ENCODE measurements around the gene PEX7.
"Not testable (repeated sequence)": the region's sequence is repeated elsewhere in the genome, so short reads cannot be mapped to it uniquely, and the experiment has no call there.

The PEX7 gene

GRCh38 chr6:136890194-136890839 lies 67.9 kb downstream of the PEX7 start:
- DNase-seq, result no peak
- H3K27ac ChIP-seq (ENCODE audit: insufficient read depth, low read length, poor library complexity, severe bottlenecking), result no peak overlapping the region
- no peak overlapping the region for H3K4me3 ChIP-seq (ENCODE audit: insufficient read depth, low read depth, low read length, poor library complexity, severe bottlenecking)
- no peaks in the 10 kb centered on the region for H3K4me1 ChIP-seq (ENCODE audit: control insufficient read depth, insufficient read depth, low read length, poor library complexity, severe bottlenecking)
- H3K27me3 ChIP-seq (replicated peaks; ENCODE audit: control insufficient read depth, insufficient read depth, low read length, poor library complexity, severe bottlenecking), result no peaks in the 10 kb centered on the region
- H3K36me3 ChIP-seq (ENCODE audit: control insufficient read depth, insufficient read depth, low read length), result no peaks in the 10 kb centered on the region
- H3K9me3 ChIP-seq (ENCODE audit: control insufficient read depth, low read length), result no peaks in the 10 kb centered on the region

GRCh38 chr6:136890986-136891385 lies 68.6 kb downstream of the PEX7 start:
- no peaks in the 10 kb centered on the region for H3K36me3 ChIP-seq (ENCODE audit: control insufficient read depth, insufficient read depth, low read length)
- no peak for DNase-seq
- no peaks in the 10 kb centered on the region for H3K4me1 ChIP-seq (ENCODE audit: control insufficient read depth, insufficient read depth, low read length, poor library complexity, severe bottlenecking)

GRCh38 chr6:136893187-136893586 lies 70.8 kb downstream of the PEX7 start:
- H3K4me1 ChIP-seq (ENCODE audit: control insufficient read depth, insufficient read depth, low read length, poor library complexity, severe bottlenecking), result no peaks in the 10 kb centered on the region
- H3K4me3 ChIP-seq (ENCODE audit: insufficient read depth, low read depth, low read length, poor library complexity, severe bottlenecking), result no peak overlapping the region
- no peak for DNase-seq
- H3K36me3 ChIP-seq (ENCODE audit: control insufficient read depth, insufficient read depth, low read length), result no peaks in the 10 kb centered on the region
- no peaks in the 10 kb centered on the region for H3K9me3 ChIP-seq (ENCODE audit: control insufficient read depth, low read length)
- no peak overlapping the region for H3K27ac ChIP-seq (ENCODE audit: insufficient read depth, low read length, poor library complexity, severe bottlenecking)
- no peaks in the 10 kb centered on the region for H3K27me3 ChIP-seq (replicated peaks; ENCODE audit: control insufficient read depth, insufficient read depth, low read length, poor library complexity, severe bottlenecking)

More at GRCh38 chr6:136890986-136891385, 68.6 kb downstream of the PEX7 start:
- Histone ChIP-seq H3K27ac (ENCODE audit: insufficient read depth, low read length, poor library complexity, severe bottlenecking) (no peak overlapping the region), H3K27me3 (replicated peaks; ENCODE audit: control insufficient read depth, insufficient read depth, low read length, poor library complexity, severe bottlenecking) (no peaks in the 10 kb centered on the region), H3K4me3 (ENCODE audit: insufficient read depth, low read depth, low read length, poor library complexity, severe bottlenecking) (no peak overlapping the region), H3K9me3 (ENCODE audit: control insufficient read depth, low read length) (no peaks in the 10 kb centered on the region)

- H3K9me3 ChIP-seq (ENCODE audit: control insufficient read depth, low read length), result no peaks in the 10 kb centered on the region
- no peak overlapping the region for H3K4me3 ChIP-seq (ENCODE audit: insufficient read depth, low read depth, low read length, poor library complexity, severe bottlenecking)
- no peaks in the 10 kb centered on the region for H3K4me1 ChIP-seq (ENCODE audit: control insufficient read depth, insufficient read depth, low read length, poor library complexity, severe bottlenecking)
- no peak overlapping the region for H3K27ac ChIP-seq (ENCODE audit: insufficient read depth, low read length, poor library complexity, severe bottlenecking)
- peaks cover 15% of the 10 kb centered on the region for H3K36me3 ChIP-seq (ENCODE audit: control insufficient read depth, insufficient read depth, low read length)
- H3K27me3 ChIP-seq (replicated peaks; ENCODE audit: control insufficient read depth, insufficient read depth, low read length, poor library complexity, severe bottlenecking), result no peaks in the 10 kb centered on the region
- no peak for DNase-seq
Observed at GRCh38 chr6:136895901-136896300, 73.5 kb downstream of the PEX7 start.

- Histone ChIP-seq H3K36me3 (ENCODE audit: control insufficient read depth, insufficient read depth, low read length) (peaks cover 15% of the 10 kb centered on the region), H3K4me3 (ENCODE audit: insufficient read depth, low read depth, low read length, poor library complexity, severe bottlenecking) (no peak overlapping the region), H3K4me1 (ENCODE audit: control insufficient read depth, insufficient read depth, low read length, poor library complexity, severe bottlenecking) (no peaks in the 10 kb centered on the region), H3K27me3 (replicated peaks; ENCODE audit: control insufficient read depth, insufficient read depth, low read length, poor library complexity, severe bottlenecking) (no peaks in the 10 kb centered on the region), H3K9me3 (ENCODE audit: control insufficient read depth, low read length) (no peaks in the 10 kb centered on the region), H3K27ac (ENCODE audit: insufficient read depth, low read length, poor library complexity, severe bottlenecking) (no peak overlapping the region)
- no peak for DNase-seq
Observed at GRCh38 chr6:136897071-136897470, 74.7 kb downstream of the PEX7 start.

GRCh38 chr6:136901212-136901784 lies 78.9 kb downstream of the PEX7 start:
- no peaks in the 10 kb centered on the region for H3K4me1 ChIP-seq (ENCODE audit: control insufficient read depth, insufficient read depth, low read length, poor library complexity, severe bottlenecking)

GRCh38 chr6:136904477-136904876 lies 82.1 kb downstream of the PEX7 start:
- not testable (repeated sequence) for H3K27me3 ChIP-seq (replicated peaks; ENCODE audit: control insufficient read depth, insufficient read depth, low read length, poor library complexity, severe bottlenecking); DNase-seq
- H3K36me3 ChIP-seq (ENCODE audit: control insufficient read depth, insufficient read depth, low read length), result peaks cover 10% of the 10 kb centered on the region

More at GRCh38 chr6:136901212-136901784, 78.9 kb downstream of the PEX7 start:
- Histone ChIP-seq H3K4me3 (ENCODE audit: insufficient read depth, low read depth, low read length, poor library complexity, severe bottlenecking) (no peak overlapping the region), H3K36me3 (ENCODE audit: control insufficient read depth, insufficient read depth, low read length) (peaks cover 18% of the 10 kb centered on the region), H3K27me3 (replicated peaks; ENCODE audit: control insufficient read depth, insufficient read depth, low read length, poor library complexity, severe bottlenecking) (no peaks in the 10 kb centered on the region), H3K9me3 (ENCODE audit: control insufficient read depth, low read length) (no peaks in the 10 kb centered on the region), H3K27ac (ENCODE audit: insufficient read depth, low read length, poor library complexity, severe bottlenecking) (no peak overlapping the region)
- no peak for DNase-seq

GRCh38 chr6:136914947-136915346 lies 92.6 kb downstream of the PEX7 start:
- H3K27ac ChIP-seq (ENCODE audit: insufficient read depth, low read length, poor library complexity, severe bottlenecking), result no peak overlapping the region
- H3K9me3 ChIP-seq (ENCODE audit: control insufficient read depth, low read length), result no peaks in the 10 kb centered on the region
- H3K4me3 ChIP-seq (ENCODE audit: insufficient read depth, low read depth, low read length, poor library complexity, severe bottlenecking), result no peak overlapping the region
- H3K4me1 ChIP-seq (ENCODE audit: control insufficient read depth, insufficient read depth, low read length, poor library complexity, severe bottlenecking), result peaks cover 1% of the 10 kb centered on the region
- no peaks in the 10 kb centered on the region for H3K27me3 ChIP-seq (replicated peaks; ENCODE audit: control insufficient read depth, insufficient read depth, low read length, poor library complexity, severe bottlenecking)
- no peaks in the 10 kb centered on the region for H3K36me3 ChIP-seq (ENCODE audit: control insufficient read depth, insufficient read depth, low read length)
- DNase-seq, result no peak

More at GRCh38 chr6:136904477-136904876, 82.1 kb downstream of the PEX7 start:
- not testable (repeated sequence) for H3K9me3 ChIP-seq (ENCODE audit: control insufficient read depth, low read length); H3K27ac ChIP-seq (ENCODE audit: insufficient read depth, low read length, poor library complexity, severe bottlenecking); H3K4me1 ChIP-seq (ENCODE audit: control insufficient read depth, insufficient read depth, low read length, poor library complexity, severe bottlenecking); H3K4me3 ChIP-seq (ENCODE audit: insufficient read depth, low read depth, low read length, poor library complexity, severe bottlenecking)

- no peak for DNase-seq
- Histone ChIP-seq H3K9me3 (ENCODE audit: control insufficient read depth, low read length) (no peaks in the 10 kb centered on the region), H3K36me3 (ENCODE audit: control insufficient read depth, insufficient read depth, low read length) (no peaks in the 10 kb centered on the region), H3K27ac (ENCODE audit: insufficient read depth, low read length, poor library complexity, severe bottlenecking) (no peak overlapping the region), H3K27me3 (replicated peaks; ENCODE audit: control insufficient read depth, insufficient read depth, low read length, poor library complexity, severe bottlenecking) (peaks cover 31% of the 10 kb centered on the region), H3K4me1 (ENCODE audit: control insufficient read depth, insufficient read depth, low read length, poor library complexity, severe bottlenecking) (peaks cover 36% of the 10 kb centered on the region), H3K4me3 (ENCODE audit: insufficient read depth, low read depth, low read length, poor library complexity, severe bottlenecking) (no peak overlapping the region)
Observed at GRCh38 chr6:136918706-136919105, 96.3 kb downstream of the PEX7 start.

GRCh38 chr6:136920216-136920615 lies 97.8 kb downstream of the PEX7 start:
- Histone ChIP-seq H3K9me3 (ENCODE audit: control insufficient read depth, low read length) (no peaks in the 10 kb centered on the region), H3K27me3 (replicated peaks; ENCODE audit: control insufficient read depth, insufficient read depth, low read length, poor library complexity, severe bottlenecking) (peaks cover 39% of the 10 kb centered on the region), H3K4me3 (ENCODE audit: insufficient read depth, low read depth, low read length, poor library complexity, severe bottlenecking) (peak overlapping the region; percentile 58), H3K27ac (ENCODE audit: insufficient read depth, low read length, poor library complexity, severe bottlenecking) (no peak overlapping the region), H3K4me1 (ENCODE audit: control insufficient read depth, insufficient read depth, low read length, poor library complexity, severe bottlenecking) (peaks cover 38% of the 10 kb centered on the region), H3K36me3 (ENCODE audit: control insufficient read depth, insufficient read depth, low read length) (no peaks in the 10 kb centered on the region)
- DNase-seq, result no peak
